SU-DHL-6 (cell line): ENCODE measurements around the gene CRYZL1.

ENCODE experiments used
- EZH2phosphoT487 ChIP-seq: fragments of 200-600 bp; sonication (generic), shearing (Covaris generic); conservative IDR thresholded peaks from 2 replicates; pipeline ENCODE4 v1.6.1; 2018; ENCODE audit warnings: mild to moderate bottlenecking, antibody characterized with exemption, low read length, moderate library complexity, mixed read lengths
- TF ChIP-seq, protein P1 (sequence below): fragments of 200-600 bp; sonication (generic); IDR thresholded peaks from one replicate; pipeline ENCODE4 v1.5.1; 2017; ENCODE audit warnings: antibody characterized with exemption, mild to moderate bottlenecking, low read length, moderate library complexity; ENCODE audit not compliant: insufficient read depth, poor library complexity, severe bottlenecking

DNA sequence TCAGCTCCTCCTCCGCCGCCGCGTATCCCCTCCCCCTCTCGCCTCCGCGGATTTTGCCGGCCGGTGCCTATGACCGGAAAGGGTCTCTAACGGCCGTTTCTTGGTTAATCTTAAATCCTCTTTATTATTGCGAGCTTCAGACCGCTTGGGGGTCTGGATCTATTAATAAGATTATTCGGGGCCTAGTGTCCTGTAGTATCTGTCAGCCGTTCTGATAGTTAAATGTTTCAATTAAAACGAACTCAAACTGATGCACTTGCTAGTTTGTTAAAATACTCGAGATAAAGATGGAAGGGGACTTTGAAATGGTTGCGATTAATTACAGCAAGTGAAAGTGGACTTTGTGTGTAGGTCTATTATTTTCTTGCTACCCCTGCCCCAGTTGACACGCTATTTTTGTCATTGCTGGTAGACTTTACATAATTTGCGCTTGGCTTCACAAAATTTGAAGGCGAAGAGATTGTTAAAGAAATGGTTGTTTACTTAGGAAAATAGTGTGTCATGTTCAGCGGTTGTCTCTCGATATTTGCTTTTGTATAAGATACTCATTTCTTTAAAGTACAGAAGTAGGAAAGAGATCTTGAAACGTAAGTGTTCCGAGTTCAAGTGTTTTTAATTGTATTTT is 97.9 kb downstream of the CRYZL1 start:
- TF ChIP-seq, protein P1, sequence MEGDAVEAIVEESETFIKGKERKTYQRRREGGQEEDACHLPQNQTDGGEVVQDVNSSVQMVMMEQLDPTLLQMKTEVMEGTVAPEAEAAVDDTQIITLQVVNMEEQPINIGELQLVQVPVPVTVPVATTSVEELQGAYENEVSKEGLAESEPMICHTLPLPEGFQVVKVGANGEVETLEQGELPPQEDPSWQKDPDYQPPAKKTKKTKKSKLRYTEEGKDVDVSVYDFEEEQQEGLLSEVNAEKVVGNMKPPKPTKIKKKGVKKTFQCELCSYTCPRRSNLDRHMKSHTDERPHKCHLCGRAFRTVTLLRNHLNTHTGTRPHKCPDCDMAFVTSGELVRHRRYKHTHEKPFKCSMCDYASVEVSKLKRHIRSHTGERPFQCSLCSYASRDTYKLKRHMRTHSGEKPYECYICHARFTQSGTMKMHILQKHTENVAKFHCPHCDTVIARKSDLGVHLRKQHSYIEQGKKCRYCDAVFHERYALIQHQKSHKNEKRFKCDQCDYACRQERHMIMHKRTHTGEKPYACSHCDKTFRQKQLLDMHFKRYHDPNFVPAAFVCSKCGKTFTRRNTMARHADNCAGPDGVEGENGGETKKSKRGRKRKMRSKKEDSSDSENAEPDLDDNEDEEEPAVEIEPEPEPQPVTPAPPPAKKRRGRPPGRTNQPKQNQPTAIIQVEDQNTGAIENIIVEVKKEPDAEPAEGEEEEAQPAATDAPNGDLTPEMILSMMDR, result no peak
- no peak for TF ChIP-seq EZH2phosphoT487
